ENCODE results near the gene HPN. TPM values are rescaled to one million over a fixed set of nuclear protein-coding genes. Genes with fewer than 3 reads are reported as not detected.

HPN gene
- total and polyA plus RNA-seq, 2 of the 13 experiments (the other 11 are each of a cell fraction or from before 2014, with no cell fraction given): 46.7 to 261 TPM

DNA sequence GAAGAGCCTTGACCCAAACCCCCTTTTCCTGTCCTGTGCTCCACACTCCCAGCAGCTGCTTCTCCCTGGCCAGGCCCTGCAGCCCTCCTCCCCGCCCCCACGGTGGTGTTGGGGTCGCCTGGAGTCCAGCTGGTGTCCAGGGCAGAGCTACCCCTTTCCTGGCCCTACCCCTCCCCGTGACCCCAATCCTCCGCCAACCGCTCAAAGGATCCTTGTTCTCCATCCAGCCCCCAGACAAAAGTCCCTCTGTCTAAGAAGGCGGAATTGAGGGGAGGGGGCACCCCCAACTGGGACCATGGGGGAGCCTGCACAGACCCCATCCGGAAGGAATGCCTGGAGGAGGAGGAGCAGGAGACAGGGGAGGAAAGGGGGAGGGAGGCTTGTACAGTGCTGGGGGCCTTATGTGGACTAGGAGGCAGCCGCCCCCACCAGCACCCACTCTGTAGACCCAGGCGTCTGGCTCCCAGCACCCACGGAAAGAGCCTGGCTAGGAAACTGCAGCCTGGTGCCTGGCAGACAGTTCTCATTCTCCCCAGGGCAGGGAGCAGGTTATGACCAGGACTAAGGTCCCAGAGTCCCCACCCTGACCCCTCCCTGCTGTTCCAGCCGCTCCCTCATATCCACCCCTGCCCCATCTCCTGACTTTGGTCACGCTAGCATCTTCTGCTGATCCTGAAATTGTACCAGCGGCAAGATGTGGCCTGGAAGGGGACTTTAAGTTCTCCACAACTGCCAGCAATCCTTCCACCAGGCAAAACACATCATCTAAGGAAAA lies 73.8 kb downstream of the HPN start, which contains the start of gene FXYD3:
Gene FXYD3, plus strand, starts transcription at position 647 of the 775 bp plus-strand sequence. CDS start 3,554 bp downstream, outside the sequence.
- peak within 1 kb of the TSS; percentile 26 to 64 (median 26); a peak in 5 of 6 replicates for H3K4me3 ChIP-seq (replicated peaks in 1 of 3; ENCODE audit: insufficient read depth in 1 of 3, low read depth in 2 of 3, low read length in 3 of 3)
- FAIRE-seq: no peak
- TF ChIP-seq SAP130 (CRISPR knock-in tag; IDR thresholded peaks at IDR 0.05; ENCODE audit: low read depth) (0 out of 2 replicates have a peak, but pooled peaks have one; percentile 1), ZNF501 (CRISPR knock-in tag; IDR thresholded peaks at IDR 0.05) (no peak), WIZ (CRISPR knock-in tag; IDR thresholded peaks at IDR 0.05) (0 out of 2 replicates have a peak, but pooled peaks have one; percentile 31), RARA (CRISPR knock-in tag; IDR thresholded peaks at IDR 0.05) (peak; percentile 24; the same call in 1 of the 2 replicates), HMG20A (CRISPR knock-in tag; IDR thresholded peaks at IDR 0.05; ENCODE audit: borderline replicate concordance) (no peak), EP300 (IDR thresholded peaks at IDR 0.05; ENCODE audit: low read depth in 2 of 2, low read length in 2 of 2) (no peak), EP300 (CRISPR knock-in tag; IDR thresholded peaks at IDR 0.05; ENCODE audit: borderline replicate concordance) (no peak), ZNF24 (IDR thresholded peaks at IDR 0.05) (no peak), ZNF180 (CRISPR knock-in tag; IDR thresholded peaks at IDR 0.05; ENCODE audit: borderline replicate concordance, low read depth) (no peak), NCOA1 (CRISPR knock-in tag; IDR thresholded peaks at IDR 0.05) (no peak)
- TF ChIP-seq, protein P1, sequence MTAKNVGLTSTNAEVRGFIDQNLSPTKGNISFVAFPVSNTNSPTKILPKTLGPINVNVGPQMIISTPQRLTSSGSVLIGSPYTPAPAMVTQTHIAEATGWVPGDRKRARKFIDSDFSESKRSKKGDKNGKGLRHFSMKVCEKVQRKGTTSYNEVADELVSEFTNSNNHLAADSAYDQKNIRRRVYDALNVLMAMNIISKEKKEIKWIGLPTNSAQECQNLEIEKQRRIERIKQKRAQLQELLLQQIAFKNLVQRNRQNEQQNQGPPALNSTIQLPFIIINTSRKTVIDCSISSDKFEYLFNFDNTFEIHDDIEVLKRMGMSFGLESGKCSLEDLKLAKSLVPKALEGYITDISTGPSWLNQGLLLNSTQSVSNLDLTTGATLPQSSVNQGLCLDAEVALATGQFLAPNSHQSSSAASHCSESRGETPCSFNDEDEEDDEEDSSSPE (CRISPR knock-in tag; IDR thresholded peaks at IDR 0.05): no peak
- TF ChIP-seq, protein P2, sequence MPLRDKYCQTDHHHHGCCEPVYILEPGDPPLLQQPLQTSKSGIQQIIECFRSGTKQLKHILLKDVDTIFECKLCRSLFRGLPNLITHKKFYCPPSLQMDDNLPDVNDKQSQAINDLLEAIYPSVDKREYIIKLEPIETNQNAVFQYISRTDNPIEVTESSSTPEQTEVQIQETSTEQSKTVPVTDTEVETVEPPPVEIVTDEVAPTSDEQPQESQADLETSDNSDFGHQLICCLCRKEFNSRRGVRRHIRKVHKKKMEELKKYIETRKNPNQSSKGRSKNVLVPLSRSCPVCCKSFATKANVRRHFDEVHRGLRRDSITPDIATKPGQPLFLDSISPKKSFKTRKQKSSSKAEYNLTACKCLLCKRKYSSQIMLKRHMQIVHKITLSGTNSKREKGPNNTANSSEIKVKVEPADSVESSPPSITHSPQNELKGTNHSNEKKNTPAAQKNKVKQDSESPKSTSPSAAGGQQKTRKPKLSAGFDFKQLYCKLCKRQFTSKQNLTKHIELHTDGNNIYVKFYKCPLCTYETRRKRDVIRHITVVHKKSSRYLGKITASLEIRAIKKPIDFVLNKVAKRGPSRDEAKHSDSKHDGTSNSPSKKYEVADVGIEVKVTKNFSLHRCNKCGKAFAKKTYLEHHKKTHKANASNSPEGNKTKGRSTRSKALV (CRISPR knock-in tag; IDR thresholded peaks at IDR 0.05): no peak
- TF ChIP-seq, protein P3, sequence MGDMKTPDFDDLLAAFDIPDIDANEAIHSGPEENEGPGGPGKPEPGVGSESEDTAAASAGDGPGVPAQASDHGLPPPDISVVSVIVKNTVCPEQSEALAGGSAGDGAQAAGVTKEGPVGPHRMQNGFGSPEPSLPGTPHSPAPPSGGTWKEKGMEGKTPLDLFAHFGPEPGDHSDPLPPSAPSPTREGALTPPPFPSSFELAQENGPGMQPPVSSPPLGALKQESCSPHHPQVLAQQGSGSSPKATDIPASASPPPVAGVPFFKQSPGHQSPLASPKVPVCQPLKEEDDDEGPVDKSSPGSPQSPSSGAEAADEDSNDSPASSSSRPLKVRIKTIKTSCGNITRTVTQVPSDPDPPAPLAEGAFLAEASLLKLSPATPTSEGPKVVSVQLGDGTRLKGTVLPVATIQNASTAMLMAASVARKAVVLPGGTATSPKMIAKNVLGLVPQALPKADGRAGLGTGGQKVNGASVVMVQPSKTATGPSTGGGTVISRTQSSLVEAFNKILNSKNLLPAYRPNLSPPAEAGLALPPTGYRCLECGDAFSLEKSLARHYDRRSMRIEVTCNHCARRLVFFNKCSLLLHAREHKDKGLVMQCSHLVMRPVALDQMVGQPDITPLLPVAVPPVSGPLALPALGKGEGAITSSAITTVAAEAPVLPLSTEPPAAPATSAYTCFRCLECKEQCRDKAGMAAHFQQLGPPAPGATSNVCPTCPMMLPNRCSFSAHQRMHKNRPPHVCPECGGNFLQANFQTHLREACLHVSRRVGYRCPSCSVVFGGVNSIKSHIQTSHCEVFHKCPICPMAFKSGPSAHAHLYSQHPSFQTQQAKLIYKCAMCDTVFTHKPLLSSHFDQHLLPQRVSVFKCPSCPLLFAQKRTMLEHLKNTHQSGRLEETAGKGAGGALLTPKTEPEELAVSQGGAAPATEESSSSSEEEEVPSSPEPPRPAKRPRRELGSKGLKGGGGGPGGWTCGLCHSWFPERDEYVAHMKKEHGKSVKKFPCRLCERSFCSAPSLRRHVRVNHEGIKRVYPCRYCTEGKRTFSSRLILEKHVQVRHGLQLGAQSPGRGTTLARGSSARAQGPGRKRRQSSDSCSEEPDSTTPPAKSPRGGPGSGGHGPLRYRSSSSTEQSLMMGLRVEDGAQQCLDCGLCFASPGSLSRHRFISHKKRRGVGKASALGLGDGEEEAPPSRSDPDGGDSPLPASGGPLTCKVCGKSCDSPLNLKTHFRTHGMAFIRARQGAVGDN (CRISPR knock-in tag; IDR thresholded peaks at IDR 0.05): peak; percentile 64
- TF ChIP-seq, protein P4, sequence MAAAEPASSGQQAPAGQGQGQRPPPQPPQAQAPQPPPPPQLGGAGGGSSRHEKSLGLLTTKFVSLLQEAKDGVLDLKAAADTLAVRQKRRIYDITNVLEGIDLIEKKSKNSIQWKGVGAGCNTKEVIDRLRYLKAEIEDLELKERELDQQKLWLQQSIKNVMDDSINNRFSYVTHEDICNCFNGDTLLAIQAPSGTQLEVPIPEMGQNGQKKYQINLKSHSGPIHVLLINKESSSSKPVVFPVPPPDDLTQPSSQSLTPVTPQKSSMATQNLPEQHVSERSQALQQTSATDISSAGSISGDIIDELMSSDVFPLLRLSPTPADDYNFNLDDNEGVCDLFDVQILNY (CRISPR knock-in tag; conservative IDR thresholded peaks at IDR 0.05): no peak
- TF ChIP-seq, protein P5, sequence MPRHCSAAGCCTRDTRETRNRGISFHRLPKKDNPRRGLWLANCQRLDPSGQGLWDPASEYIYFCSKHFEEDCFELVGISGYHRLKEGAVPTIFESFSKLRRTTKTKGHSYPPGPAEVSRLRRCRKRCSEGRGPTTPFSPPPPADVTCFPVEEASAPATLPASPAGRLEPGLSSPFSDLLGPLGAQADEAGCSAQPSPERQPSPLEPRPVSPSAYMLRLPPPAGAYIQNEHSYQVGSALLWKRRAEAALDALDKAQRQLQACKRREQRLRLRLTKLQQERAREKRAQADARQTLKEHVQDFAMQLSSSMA (CRISPR knock-in tag; IDR thresholded peaks at IDR 0.05): no peak

More for the DNA sequence above, 73.8 kb downstream of the HPN start, which contains the start of gene FXYD3:
- ChIA-PET CTCF (ENCODE audit: low intra/inter-chr PET ratio, low total read pairs) (interaction anchor here (1.9 kb wide), 1 partner anchor 20 kb away, joined by 11 read pairs; the partner anchor contains the start of gene LGI4), POLR2A (no interaction called here)
- H4K20me1 ChIP-seq (ENCODE audit: insufficient read depth, low read length): no peaks in the 10 kb centered on the region
- in situ Hi-C loops (cut with HindIII; ENCODE audit: extremely low pct_ligation_motif_present, low pct_unique_long_range_greater_than_20kb): no loop called here
- WGBS (ENCODE audit: low lambda C conversion rate): 38% methylated on average over 11 of the region's 14 CpGs
- peak within 1 kb of the TSS; percentile 72 for H3K4me2 ChIP-seq (ENCODE audit: low read depth, low read length)
- H3K27me3 ChIP-seq (ENCODE audit: control insufficient read depth in 1 of 2, insufficient read depth in 2 of 2, low read length in 2 of 2): 0 out of 5 replicates have a peak, but pooled peaks cover 0 to 6% of the 10 kb centered on the region in 2 experiments
- no peaks in the 10 kb centered on the region for H3K9me3 ChIP-seq (ENCODE audit: low read length)
- H3K27ac ChIP-seq (ENCODE audit: extremely low read length, insufficient read depth, low read length): no peak within 1 kb of the TSS
- peak; percentile 29 for ATAC-seq
- DNase-seq (ENCODE audit: low spot score): no peak
- intact Hi-C loops (cut with micrococcal nuclease; ENCODE audit: unreplicated experiment): no loop called here
- no peak within 1 kb of the TSS for H2AFZ ChIP-seq (ENCODE audit: low read length)
- peaks cover 94% of the 10 kb centered on the region for H3K4me1 ChIP-seq (ENCODE audit: insufficient read depth, low read length)
- H3K36me3 ChIP-seq (replicated peaks in 1 of 2; ENCODE audit: control insufficient read depth in 1 of 2, insufficient read depth in 2 of 2, low read length in 2 of 2): no peaks in the 10 kb centered on the region
- H3K79me2 ChIP-seq (ENCODE audit: insufficient read depth, low read length): no peaks in the 10 kb centered on the region
- BruUV-seq (replicated peaks): no TSS peak
- H3K9ac ChIP-seq (ENCODE audit: insufficient read depth, low read depth, low read length): 0 out of 2 replicates have a peak within 1 kb of the TSS, but pooled peaks have one; percentile 3
